HG03045 (cell line): ENCODE data around the gene DGKI.

Experiments
- ATAC-seq: cut with Tn5 transposase; IDR thresholded peaks from one replicate; pipeline ENCODE4 v1.9.1; 2021; ENCODE audit warnings: mild to moderate bottlenecking, moderate library complexity; ENCODE audit not compliant: unreplicated experiment

Gene DGKI

DNA sequence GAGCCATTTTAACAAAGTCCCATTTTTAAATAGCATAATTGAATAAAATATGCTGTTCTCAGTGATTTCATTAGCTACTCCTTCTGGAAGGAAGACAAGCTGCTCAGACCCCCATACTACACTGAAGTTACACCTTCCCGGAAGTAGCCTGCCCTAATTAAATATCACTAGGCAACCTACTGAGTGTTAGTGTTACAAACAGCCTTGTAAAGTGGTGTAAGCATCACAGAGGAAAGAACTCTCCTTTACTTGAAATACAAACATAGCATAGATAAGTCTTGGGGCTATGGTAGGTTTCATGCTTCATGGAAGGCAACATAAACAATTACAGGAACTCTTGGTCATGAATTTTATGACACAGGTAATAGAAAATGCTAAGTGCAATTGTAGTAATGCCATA is 459.8 kb downstream of the DGKI start:
- ATAC-seq, result no peak

DNA sequence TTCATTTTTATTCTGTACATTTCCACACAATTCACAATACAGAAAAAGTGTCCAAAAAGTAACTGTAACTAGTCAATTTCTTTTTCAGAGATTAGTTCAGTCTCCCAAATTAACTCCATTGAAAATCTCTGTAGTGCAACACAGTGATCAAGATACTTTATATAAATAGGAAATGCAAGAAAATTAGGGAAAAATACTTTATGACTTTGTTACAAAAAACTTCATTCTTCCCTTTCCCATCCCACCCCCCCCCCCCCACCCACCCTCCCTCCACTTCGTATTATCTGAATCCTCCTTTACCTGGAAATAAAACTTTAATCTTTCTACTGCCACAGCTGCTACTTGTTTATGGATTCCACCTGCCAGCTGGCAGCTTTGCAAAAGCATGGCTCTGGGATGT is 465.7 kb downstream of the DGKI start:
- no peak for ATAC-seq

DNA sequence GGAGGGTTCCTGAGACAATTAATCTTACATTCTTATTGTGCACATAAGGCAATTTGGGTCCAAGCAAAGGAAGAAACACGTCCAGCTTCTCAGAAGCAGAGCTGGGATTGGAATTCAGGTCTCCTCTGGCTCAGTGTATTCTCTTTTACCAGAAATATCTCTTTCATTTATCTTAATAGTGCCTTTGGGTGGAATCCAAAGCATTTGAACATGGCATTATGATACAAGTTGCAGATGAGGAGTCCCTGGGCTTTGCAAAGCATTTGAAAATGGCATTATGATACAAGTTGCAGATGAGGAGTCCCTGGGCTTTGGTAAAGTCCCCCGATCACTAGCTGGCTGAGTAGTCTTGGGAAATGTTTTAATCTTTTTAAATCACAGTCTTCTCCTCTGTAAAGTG is 473.3 kb downstream of the DGKI start:
- ATAC-seq, result no peak

GRCh38 chr7:137371616-137372015 is 475.2 kb downstream of the DGKI start:
- ATAC-seq, result no peak

DNA sequence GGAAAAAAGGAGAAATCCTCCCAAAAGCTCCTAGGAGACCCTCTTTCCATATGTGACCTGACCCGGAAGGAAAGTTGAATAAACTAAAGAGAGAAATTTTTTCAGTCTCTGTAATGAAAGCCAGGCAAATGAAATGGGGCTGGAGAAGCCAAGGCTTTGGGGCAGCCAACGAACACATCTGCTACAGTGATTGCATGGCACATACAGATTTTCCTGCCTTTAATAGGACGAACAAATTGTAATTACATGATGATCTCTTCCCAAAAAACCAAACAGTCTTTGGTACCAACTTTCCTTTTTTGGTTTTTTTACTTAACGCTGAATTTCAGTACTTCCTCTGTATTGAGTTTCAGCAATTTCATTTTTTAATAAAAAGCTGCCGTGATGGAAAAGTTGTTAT is 479.8 kb downstream of the DGKI start:
- ATAC-seq, result no peak

DNA sequence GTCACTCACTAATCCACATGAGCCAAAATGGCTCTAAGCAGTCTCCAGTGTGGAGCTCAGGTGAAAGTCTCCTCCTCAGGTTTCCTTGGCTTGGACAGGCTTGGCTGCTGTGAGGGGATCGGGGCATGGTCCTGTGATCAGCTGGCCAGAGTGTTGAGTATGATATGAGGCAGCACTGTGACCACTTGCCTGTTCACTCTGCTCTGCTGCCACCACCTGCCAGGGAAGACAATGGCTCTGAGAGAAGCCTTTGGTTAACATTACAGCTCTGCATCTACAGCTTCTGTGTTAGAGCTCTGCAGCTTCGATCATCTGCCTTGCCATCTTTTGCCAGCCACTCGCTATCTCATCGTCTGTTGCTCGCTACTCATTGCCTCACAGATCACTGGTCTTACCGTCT is 483.1 kb downstream of the DGKI start:
- ATAC-seq, result no peak

GRCh38 chr7:137360087-137360679 is 486.6 kb downstream of the DGKI start:
- no peak for ATAC-seq

- ATAC-seq, result no peak
These were observed 491.8 kb downstream of the DGKI start for GRCh38 chr7:137354961-137355360.

GRCh38 chr7:137354396-137354795 is 492.4 kb downstream of the DGKI start:
- ATAC-seq, result no peak

- ATAC-seq, result no peak
These were observed 494.8 kb downstream of the DGKI start for GRCh38 chr7:137351941-137352340.

DNA sequence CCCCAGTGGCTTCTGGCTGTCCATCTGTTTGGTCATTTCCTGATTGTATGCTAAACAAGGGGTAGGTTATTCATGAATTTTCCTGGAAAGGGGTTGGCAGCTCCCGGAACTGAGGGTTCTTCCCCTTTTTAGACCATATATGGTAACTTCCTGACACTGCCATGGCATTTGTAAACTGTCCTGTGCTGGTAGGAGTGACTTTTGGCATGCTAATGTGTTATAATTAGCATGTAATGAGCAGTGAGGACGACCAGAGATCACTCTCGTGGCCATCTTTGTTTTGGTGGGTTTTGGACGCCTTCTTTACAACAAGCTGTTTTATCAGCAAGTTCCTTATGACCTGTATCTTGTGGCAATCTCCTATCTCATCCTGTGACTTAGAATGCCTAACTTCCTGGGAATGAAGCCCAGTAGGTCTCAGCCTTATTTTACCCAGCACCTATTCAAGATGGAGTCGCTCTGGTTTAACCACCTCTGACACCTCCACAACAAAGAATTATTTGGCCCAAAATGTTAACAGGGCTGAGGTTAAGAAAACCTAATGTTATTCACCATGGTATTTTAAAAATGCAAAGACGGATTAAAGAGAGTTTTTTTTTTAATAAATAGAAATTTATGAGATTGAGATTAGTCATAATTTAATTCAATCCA is 500.9 kb downstream of the DGKI start:
- ATAC-seq, result no peak

GRCh38 chr7:137343281-137343841 is 503.4 kb downstream of the DGKI start, which contains the start of gene PTN:
TSS of gene PTN (minus strand) at chr7:137343733. CDS start at chr7:137254973, 88,760 bp downstream.
- no peak for ATAC-seq

- ATAC-seq, result no peak
These were observed 503.9 kb downstream of the DGKI start for GRCh38 chr7:137342828-137343261.

GRCh38 chr7:137342265-137342664 is 504.5 kb downstream of the DGKI start:
- ATAC-seq, result no peak

GRCh38 chr7:137337902-137338301 is 508.9 kb downstream of the DGKI start:
- no peak for ATAC-seq

- no peak for ATAC-seq
These were observed 511.0 kb downstream of the DGKI start for GRCh38 chr7:137335814-137336213.

- no peak for ATAC-seq
These were observed 515.4 kb downstream of the DGKI start for GRCh38 chr7:137331378-137331777.
